ENCODE data around the gene SLC2A8. TPM values are rescaled to one million over a fixed set of nuclear protein-coding genes. Genes with fewer than 3 reads are reported as not detected.

The SLC2A8 gene
- total RNA-seq, 1 donor from 2014 or later = 40.2 TPM

- H3K4me1 Mint-ChIP-seq (ENCODE audit: unreplicated experiment) = peaks cover under 1% of the 10 kb centered on the region
- no peaks in the 10 kb centered on the region for H3K9me3 Mint-ChIP-seq
- peak overlapping the region; percentile 91 for H3K4me3 Mint-ChIP-seq
- peak overlapping the region; percentile 77 for H3K27ac Mint-ChIP-seq
- no peak for TF ChIP-seq CTCF (conservative IDR thresholded peaks at IDR 0.05)
- no peak for DNase-seq (ENCODE audit: extremely low spot score, unreplicated experiment)
- no peaks in the 10 kb centered on the region for H3K36me3 Mint-ChIP-seq
- H3K27me3 Mint-ChIP-seq = no peaks in the 10 kb centered on the region
Observed at GRCh38 chr9:127398715-127399400, 1.9 kb downstream of the SLC2A8 start.

GRCh38 chr9:127399736-127400269 lies 2.8 kb downstream of the SLC2A8 start:
- H3K36me3 Mint-ChIP-seq = no peaks in the 10 kb centered on the region
- no peaks in the 10 kb centered on the region for H3K4me1 Mint-ChIP-seq (ENCODE audit: unreplicated experiment)
- no peak for DNase-seq (ENCODE audit: extremely low spot score, unreplicated experiment)
- H3K27me3 Mint-ChIP-seq = no peaks in the 10 kb centered on the region
- H3K9me3 Mint-ChIP-seq = no peaks in the 10 kb centered on the region
- peak overlapping the region; percentile 31 for H3K4me3 Mint-ChIP-seq
- TF ChIP-seq CTCF (conservative IDR thresholded peaks at IDR 0.05) = no peak
- no peak overlapping the region for H3K27ac Mint-ChIP-seq

DNA sequence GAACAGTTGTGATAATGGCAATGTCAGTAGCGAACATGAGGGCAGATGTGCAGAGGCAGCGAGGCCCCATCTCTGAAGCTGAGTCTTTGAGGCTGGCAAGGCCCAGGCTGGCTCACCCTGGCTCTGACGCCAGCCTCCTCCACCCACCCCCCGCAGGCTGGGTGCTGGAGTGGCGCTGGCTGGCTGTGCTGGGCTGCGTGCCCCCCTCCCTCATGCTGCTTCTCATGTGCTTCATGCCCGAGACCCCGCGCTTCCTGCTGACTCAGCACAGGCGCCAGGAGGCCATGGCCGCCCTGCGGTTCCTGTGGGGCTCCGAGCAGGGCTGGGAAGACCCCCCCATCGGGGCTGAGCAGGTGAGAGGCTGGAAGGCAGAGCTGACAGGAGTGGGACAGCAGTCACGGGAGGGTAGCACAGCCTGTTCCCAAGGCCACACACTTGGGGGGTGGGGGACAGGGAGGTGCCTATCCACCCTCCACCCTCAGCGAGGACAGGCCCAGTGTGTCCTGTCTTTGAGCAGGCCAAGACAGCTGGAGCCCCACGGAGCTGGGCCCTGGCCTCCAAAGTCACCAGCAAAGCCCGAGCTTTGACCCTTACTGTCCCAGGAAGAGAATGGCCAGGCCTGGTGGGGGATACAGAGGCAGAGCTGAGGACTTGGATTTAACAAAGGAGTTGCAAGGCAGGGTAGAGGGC lies 5.6 kb downstream of the SLC2A8 start:
- Mint-ChIP-seq H3K27ac (no peak overlapping the region), H3K4me1 (ENCODE audit: unreplicated experiment) (peaks cover 2% of the 10 kb centered on the region), H3K4me3 (no peak overlapping the region)

DNA sequence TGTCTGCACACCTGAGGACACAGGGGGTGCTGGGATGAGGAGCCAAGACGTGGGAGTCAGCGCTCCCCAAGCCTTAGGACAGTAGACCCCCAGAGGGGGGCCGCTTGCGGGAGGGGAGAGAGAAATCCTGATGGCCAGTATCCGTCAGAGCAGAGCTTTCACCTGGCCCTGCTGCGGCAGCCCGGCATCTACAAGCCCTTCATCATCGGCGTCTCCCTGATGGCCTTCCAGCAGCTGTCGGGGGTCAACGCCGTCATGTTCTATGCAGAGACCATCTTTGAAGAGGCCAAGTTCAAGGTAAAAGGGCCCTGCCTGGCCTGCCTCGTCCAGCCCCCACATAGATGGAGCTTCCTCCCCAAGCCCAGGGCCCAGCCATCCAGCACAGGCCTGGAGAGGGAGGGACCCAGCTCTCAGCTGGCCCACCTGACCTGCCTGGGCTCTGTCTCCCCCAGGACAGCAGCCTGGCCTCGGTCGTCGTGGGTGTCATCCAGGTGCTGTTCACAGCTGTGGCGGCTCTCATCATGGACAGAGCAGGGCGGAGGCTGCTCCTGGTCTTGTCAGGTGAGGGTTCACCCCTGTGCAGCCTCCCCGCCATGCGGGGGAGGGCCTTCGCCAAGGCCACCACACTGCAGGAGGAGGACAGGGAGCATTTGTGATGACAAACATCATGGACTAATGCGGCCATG lies 6.7 kb downstream of the SLC2A8 start:
- Mint-ChIP-seq H3K4me1 (ENCODE audit: unreplicated experiment) (peaks cover 3% of the 10 kb centered on the region), H3K27ac (no peak overlapping the region), H3K4me3 (no peak overlapping the region), H3K27me3 (no peaks in the 10 kb centered on the region), H3K9me3 (no peaks in the 10 kb centered on the region), H3K36me3 (no peaks in the 10 kb centered on the region)
- no peak for TF ChIP-seq CTCF (conservative IDR thresholded peaks at IDR 0.05)
- DNase-seq (ENCODE audit: extremely low spot score, unreplicated experiment) = no peak

More for the DNA sequence above, 5.6 kb downstream of the SLC2A8 start:
- Mint-ChIP-seq H3K36me3 (no peaks in the 10 kb centered on the region), H3K9me3 (no peaks in the 10 kb centered on the region), H3K27me3 (no peaks in the 10 kb centered on the region)
- no peak for DNase-seq (ENCODE audit: extremely low spot score, unreplicated experiment)
- TF ChIP-seq CTCF (conservative IDR thresholded peaks at IDR 0.05) = no peak

DNA sequence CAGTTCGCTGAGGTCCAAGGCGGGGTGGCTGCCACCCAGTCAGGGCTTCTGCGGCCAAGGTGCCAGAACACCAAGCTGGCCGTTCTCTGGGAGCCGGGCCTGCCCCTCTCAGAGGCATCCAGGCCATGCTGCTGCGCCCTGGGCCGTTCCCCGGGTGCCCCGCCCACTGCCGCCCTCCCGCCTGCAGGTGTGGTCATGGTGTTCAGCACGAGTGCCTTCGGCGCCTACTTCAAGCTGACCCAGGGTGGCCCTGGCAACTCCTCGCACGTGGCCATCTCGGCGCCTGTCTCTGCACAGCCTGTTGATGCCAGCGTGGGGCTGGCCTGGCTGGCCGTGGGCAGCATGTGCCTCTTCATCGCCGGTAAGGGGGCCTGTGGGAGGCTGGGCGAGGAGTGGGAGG lies 7.7 kb downstream of the SLC2A8 start:
- Mint-ChIP-seq H3K4me3 (no peak overlapping the region), H3K9me3 (no peaks in the 10 kb centered on the region), H3K4me1 (ENCODE audit: unreplicated experiment) (peaks cover 3% of the 10 kb centered on the region), H3K27ac (no peak overlapping the region), H3K27me3 (no peaks in the 10 kb centered on the region), H3K36me3 (no peaks in the 10 kb centered on the region)
- no peak for TF ChIP-seq CTCF (conservative IDR thresholded peaks at IDR 0.05)
- DNase-seq (ENCODE audit: extremely low spot score, unreplicated experiment) = no peak

All from type B pancreatic cell (in vitro differentiated cells).